GM18499 (cell line): ENCODE measurements around the gene RPA3.
"Not testable (repeated sequence)": the region's sequence is repeated elsewhere in the genome, so short reads cannot be mapped to it uniquely, and the experiment has no call there.

Source experiments
- ATAC-seq: cut with Tn5 transposase; IDR thresholded peaks from one replicate; pipeline ENCODE4 v1.9.1; 2021; ENCODE audit warnings: moderate number of reproducible peaks; ENCODE audit not compliant: insufficient read depth, unreplicated experiment

RPA3 gene

GRCh38 chr7:7696458-7697119, 21.8 kb downstream of the RPA3 start:
- no peak for ATAC-seq

- ATAC-seq = no peak
These were observed 23.1 kb downstream of the RPA3 start for GRCh38 chr7:7695111-7695817.

DNA sequence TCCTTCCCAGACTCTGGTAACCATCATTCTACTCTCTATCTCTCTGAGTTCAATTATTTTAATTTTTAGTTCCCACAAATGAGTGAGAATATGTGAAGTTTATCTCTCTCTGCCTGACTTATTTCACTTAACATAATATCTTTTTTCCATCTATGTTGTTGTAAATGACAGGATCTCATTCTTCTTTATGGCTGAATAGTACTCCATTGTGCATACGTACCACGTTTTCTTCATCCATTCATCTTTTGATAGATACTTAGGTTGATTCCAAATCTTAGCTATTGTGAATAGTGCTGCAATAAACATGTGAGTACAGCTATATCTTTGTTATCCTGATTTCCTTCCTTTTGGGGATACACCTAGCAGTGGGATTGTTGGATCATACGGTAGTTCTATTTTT, 23.9 kb downstream of the RPA3 start:
- no peak for ATAC-seq

GRCh38 chr7:7693881-7694280, 24.5 kb downstream of the RPA3 start:
- no peak for ATAC-seq

GRCh38 chr7:7688956-7689355, 29.5 kb downstream of the RPA3 start:
- no peak for ATAC-seq

DNA sequence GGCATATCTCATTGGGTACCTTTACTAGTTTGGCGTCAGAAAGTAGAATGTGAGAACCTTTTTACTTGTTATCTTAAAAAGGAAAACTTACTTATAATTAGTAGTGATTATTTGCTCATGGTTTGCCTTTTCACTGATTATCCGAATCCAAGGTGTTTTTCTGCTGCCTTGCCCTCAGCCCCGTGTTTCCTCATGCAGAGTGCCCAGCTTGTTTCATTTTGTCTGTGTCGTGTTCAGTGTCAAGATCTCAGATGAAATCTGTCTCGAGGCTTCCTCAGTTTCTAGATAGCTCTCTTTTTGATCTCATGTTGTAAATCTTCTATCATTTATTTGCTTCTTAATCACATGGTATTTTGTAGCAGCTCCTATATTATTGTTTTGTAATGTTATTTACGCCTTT, 30.1 kb downstream of the RPA3 start:
- no peak for ATAC-seq

GRCh38 chr7:7687800-7688199, 30.6 kb downstream of the RPA3 start:
- ATAC-seq = no peak

GRCh38 chr7:7686811-7687508, 31.4 kb downstream of the RPA3 start:
- no peak for ATAC-seq

DNA sequence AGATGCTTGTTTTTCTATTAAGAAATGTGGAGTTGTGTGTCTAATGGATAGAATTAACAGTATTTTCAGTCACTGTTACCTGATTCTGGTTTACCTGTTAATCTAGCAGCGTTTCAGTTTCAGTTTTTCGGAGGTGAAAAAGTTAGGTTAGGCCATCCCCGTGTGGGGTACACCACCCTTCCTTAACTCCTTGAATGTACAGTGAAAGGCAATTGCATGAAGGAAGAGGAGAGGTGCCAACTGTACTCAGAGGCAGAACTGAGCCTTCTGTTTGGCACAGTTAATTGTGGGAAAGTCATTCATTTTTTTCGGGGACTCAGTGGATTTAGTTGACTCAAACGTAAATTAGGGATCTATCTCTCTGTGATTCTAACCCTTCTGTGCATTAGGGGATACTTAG, 35.5 kb downstream of the RPA3 start:
- ATAC-seq = no peak

- no peak for ATAC-seq
These were observed 36.5 kb downstream of the RPA3 start for GRCh38 chr7:7681936-7682329.

- ATAC-seq = no peak
These were observed 37.0 kb downstream of the RPA3 start for GRCh38 chr7:7681191-7681935.

- ATAC-seq = not testable (repeated sequence)
These were observed 38.8 kb downstream of the RPA3 start for GRCh38 chr7:7679640-7680039.

DNA sequence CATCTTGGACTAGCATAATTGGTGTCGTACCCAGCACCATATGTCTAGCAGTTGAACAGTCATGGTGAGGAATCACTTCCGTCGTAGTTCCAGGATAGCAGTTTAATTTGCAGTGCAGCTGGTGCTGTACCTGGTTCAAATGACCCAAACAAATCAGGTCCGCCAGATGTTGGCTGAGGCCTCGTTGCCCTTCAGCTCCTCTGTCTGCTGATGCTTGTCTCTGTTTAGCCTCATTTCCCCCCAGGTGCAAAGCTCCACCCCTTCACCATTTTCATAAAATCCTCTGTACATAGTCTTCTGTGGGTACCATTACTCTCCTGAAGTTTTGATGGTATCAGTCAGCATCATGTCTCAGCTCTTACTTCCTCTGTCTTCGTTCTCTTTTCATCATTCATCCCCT, 42.7 kb downstream of the RPA3 start:
- ATAC-seq = no peak

- ATAC-seq = no peak
These were observed 45.2 kb downstream of the RPA3 start for GRCh38 chr7:7673240-7673550.

- no peak for ATAC-seq
These were observed 45.7 kb downstream of the RPA3 start for GRCh38 chr7:7672545-7673239.

- no peak for ATAC-seq
These were observed 47.0 kb downstream of the RPA3 start for GRCh38 chr7:7671361-7671760.

DNA sequence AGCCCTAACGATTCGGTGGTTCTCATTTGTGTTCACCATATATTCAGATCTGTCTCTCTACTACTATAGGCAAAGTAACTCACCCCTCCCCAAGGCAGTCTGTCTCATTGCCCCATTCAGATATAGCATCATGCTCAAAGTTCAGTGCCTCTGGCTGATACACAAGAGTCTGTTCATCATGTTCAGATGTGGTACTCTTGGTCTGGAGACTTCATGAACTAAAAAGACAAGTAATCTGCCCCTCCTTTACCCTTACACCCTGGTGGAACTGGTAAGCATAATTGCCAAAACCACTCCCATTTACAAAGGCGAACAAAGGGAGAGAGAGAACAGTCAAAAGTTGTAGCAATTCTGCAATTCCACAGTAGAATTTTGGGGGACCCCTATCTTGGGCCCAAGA, 47.9 kb downstream of the RPA3 start:
- no peak for ATAC-seq

DNA sequence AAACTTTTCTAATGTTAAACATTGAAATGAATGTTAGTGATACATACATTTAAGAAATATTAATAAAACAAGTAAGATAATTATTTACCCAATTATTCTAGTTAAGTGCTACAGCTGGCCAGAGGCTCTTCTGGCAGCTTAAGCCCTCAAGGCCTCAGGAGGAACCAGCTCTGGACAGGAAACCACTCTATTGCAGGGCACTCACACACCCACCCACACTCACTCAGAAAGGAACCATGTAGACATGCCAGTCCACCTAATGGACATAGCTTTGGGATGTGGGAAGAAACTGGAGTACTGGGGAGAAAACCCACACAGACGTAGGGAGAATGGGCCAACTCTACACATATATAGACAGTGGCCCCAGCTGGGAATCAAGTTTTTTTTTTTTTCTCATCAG, 49.7 kb downstream of the RPA3 start:
- ATAC-seq = no peak

- no peak for ATAC-seq
These were observed 51.2 kb downstream of the RPA3 start for GRCh38 chr7:7667187-7667586.

DNA sequence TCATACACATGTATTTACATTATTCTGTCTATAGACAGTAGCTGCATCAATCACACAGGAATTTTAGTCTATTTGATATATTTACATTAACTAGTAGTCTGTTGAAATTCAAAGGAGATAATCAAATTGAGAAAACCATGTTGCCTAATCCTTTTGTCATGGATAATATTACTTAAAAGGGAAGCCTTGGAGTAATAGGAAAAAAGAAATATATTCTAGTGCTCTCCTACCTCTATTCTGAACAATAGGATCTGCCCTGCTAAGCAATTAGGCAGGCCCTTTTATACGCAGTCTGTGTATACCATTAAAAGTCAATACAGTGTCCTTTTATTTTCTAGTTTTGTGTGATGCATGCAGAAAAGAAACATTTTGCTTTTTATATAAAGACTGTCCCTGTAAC, 53.4 kb downstream of the RPA3 start:
- no peak for ATAC-seq

DNA sequence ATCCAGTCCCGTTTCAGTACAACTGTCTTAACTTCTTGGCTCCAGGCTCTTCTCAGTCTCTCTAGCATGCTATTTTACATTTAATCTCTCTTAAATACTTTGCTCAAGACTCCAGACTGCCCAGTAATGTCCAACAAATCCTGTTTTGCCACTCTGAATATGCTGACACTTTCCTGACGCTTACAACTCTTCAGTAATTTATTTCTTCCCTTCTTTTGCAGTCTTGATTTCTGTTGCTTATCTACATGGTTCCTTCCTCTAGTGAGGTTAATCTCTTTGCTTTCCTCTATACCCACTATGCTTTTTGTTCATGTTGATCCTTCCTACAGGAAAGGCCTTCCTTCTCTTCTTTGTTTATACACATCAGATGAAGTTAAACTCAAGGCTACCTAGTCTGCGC, 54.1 kb downstream of the RPA3 start:
- no peak for ATAC-seq
